GM18870 (cell line): Measurements from ENCODE around the gene PCNT.
"Not testable (repeated sequence)": the region's sequence is repeated elsewhere in the genome, so short reads cannot be mapped to it uniquely, and the experiment has no call there.

Experiments used
- ATAC-seq: cut with Tn5 transposase; IDR thresholded peaks from one replicate; pipeline ENCODE4 v1.9.1; 2021; ENCODE audit warnings: moderate library complexity; ENCODE audit not compliant: unreplicated experiment

Gene PCNT

DNA sequence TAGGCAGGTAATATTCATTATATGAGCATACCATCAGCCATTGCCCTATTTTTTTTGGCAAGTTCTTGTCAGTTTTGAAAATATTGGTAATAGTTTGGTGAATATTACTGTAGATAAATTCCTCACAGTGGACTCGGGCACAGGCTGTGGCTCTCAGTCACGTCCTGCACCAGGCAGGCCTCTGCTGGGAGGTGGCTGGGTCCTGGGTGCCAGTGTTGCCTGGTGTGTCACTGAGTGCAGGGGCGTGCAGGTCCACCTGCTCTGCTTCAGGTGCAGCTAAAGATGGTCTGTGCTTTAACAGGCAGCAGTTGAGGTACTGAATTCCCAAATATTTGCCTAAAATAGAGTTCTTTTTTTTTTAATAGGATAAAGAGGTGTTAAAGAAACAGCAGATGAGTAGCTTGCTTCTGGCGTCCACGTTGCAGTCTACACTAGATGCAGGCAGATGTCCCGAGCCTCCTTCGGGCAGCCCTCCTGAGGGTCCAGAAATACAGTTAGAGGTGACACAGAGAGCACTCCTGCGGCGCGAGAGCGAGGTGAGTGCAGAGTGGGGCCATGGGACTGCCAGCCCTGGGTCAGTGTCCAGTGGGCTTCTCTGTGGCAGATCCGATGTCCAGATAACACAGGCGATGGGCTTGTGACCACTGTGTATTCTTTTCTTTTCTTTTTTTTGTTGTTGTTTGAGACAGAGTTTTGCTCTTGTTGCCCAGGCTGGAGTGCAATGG, 77.4 kb downstream of the PCNT start:
- no peak for ATAC-seq

DNA sequence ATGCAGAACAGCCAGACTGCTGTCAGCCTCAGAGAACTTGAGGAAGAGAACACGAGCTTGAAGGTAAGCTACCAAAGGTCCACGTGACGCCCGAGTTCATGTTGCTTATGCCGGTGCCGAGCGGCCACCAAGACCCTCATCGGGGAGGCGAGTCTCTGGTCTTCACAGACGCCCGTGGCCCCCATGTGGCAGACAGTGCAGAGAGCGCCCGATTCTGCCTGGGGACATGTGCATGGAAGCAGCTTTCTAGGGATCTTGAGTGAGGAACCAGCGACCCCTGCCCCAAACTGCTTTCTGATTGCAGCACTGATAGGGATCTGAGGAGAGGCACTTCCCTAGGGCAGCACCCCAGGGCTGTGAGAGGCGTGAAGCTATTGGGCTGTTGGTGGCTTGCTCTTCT, 78.5 kb downstream of the PCNT start:
- no peak for ATAC-seq

DNA sequence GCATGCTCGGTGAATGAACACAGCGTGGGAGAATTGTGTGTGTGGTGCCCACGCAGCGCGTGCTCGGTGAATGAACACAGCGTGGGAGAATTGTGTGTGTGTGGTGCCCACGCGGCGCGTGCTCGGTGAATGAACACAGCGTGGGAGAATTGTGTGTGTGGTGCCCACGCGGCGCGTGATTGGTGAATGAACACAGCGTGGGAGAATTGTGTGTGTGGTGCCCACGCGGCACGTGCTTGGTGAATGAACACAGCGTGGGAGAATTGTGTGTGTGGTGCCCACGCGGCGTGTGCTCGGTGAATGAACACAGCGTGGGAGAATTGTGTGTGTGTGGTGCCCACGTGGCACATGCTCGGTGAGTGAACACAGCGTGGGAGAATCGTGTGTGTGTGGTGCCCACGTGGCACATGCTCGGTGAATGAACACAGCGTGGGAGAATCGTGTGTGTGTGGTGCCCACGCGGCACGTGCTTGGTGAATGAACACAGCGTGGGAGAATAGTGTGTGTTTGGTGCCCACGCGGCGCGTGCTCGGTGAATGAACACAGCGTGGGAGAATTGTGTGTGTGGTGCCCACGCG, 79.4 kb downstream of the PCNT start:
- not testable (repeated sequence) for ATAC-seq

DNA sequence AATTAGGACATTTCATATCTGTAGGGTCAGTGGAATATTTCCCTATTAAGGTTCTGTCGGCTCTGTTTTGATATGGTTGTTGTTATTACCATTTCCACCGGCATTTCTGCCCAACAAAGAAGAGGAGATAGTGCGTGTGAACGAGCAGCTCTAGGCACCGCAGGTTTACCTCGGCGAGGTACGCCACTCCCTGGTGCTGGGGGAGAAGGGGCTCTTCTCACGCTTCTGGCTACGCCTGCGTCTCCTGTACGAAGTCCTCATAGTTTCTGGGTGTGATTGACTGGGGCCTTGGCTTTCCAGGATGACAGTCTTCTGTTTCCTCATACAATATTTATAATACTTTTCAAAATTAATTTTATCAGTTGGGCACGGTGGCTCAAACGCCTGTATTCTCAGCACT, 80.3 kb downstream of the PCNT start:
- ATAC-seq = no peak

DNA sequence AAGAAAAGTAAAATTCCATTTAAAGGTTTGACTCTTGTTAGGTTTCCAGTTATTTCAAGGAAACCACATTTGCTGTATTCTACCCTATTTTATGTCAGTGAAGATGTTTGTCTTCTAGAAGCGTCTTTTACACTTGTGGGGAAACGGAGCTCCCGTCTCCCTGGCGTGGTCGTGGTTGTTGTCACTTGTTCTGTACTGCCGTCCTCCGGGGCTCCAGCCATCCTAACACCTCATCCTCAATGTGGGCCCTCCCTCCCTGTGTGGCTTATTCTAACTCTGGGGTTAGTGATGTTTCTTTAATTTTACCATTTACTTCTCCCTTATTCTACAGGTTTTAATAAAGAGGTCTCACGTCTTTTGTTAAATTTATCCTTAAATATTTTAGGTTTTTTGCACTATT, 82.0 kb downstream of the PCNT start:
- no peak for ATAC-seq

DNA sequence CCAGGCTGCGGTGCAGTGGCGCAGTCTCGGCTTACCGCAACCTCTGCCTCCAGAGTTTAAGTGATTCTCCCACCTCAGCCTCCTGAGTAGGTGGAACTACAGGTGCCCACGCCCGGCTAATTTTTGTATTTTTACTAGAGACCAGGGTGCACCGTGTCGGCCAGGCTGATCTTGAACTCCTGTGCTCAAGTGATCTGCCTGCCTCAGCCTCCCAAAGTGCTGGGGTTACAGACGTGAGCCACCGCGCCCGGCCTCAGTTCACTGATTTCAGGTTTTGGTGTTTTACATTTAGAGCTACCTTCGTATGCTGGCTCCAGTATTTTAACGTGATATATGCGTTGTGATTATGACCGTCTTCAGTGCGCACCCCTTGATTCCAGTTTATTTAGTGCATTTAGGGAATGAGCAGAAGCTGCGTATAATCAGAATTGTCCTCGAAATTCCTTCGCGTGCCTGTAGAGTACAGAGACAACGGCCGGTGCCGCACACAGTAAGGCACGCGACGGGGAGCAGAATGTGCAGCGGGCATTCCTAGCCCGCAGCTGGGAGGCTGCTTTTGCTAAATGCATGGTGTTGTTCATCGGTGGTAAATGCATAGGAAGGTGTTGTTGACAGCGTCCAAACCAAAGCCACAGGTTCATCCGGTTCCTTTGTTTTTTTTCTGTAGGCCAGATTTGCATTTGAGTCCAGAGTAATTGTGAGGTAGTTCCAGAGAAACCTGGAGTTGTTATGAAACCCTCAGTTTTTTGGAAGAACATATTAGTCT, 85.9 kb downstream of the PCNT start:
- no peak for ATAC-seq

DNA sequence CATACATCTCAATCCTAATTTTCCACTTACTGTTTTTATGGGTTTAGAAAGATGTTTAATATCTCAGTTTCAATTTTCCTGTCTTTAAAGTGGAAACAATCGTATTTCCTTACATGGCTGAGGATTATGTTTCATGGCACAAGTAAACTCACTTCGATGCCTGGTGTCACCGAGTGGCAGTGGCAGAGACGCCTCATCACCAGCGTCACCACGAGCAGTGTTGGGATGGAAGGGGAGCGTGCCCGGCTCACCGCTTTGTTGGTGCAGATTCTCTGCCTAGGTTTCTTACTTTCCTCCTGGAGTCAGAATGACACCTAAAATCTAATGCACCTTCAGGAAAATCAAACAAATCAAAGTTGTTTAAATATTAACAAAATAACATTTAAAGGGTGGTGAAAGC, 86.6 kb downstream of the PCNT start:
- ATAC-seq = no peak

DNA sequence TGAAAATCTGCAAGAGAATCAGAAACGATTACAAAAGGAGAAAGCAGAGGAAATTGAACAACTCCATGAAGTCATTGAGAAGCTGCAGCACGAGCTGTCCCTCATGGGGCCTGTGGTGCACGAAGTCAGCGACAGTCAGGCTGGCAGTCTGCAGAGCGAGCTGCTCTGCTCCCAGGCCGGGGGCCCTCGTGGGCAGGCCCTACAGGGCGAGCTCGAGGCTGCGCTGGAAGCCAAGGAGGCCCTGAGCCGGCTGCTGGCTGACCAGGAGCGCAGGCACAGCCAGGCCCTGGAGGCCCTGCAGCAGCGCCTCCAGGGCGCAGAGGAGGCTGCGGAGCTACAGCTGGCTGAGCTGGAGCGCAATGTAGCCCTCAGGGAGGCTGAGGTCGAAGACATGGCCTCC, 87.3 kb downstream of the PCNT start:
- no peak for ATAC-seq

DNA sequence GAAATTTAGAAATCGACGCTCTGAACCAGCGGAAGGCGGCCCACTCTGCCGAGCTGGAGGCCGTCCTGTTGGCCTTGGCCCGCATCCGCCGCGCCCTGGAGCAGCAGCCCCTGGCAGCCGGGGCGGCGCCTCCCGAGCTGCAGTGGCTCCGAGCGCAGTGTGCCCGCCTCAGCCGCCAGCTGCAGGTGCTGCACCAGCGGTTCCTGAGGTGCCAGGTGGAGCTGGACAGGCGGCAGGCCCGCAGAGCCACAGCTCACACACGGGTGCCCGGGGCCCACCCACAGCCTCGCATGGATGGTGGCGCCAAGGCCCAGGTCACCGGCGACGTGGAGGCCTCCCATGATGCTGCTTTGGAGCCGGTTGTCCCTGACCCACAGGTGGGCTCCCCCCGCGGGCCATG, 87.7 kb downstream of the PCNT start:
- ATAC-seq = no peak

DNA sequence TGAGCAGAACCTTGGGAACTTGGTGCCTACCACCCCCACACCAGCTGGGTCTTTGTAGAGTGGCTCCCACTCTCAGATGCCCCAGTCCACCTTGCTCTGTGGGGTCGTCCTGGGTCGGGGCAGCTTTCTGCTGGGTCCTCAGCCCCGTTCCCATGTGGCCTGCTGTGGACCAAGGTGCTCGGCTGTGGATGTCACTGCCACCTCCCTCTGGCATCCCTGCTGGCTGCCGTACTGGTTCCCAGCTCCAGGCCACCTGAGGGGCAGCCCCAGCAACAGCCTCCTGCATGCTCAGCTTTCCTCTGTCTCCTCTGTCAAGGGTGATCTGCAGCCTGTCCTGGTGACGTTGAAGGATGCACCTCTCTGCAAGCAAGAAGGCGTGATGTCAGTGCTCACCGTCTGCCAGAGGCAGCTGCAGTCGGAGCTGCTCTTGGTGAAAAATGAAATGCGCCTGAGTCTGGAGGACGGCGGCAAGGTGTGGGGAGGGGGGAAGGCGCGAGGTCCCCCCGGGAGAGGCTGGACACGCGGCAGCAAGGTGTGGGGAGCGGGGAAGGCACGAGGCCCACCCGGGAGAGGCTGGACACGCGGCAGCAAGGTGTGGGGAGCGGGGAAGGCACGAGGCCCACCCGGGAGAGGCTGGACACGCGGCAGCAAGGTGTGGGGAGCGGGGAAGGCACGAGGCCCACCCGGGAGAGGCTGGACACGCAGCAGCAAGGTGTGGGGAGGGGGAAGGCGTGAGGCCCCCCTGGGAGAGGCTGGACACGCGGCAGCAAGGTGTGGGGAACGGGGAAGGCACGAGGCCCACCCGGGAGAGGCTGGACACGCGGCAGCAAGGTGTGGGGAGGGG, 88.8 kb downstream of the PCNT start:
- no peak for ATAC-seq

DNA sequence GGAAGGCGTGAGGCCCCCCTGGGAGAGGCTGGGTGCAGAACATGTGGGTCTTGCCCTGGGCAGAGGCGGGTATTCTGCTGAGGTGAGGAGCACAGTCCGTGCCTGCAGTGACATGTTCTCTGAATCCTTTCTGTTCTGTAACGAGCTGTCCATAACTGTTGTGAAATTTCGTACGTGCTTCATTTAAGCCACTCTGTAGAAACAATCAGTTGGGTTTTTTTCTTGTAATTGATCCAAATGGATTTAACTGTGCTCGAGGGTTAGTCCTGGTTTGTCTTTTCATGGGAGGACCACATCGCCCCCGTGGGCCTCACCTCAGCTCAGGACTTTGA, 89.4 kb downstream of the PCNT start:
- ATAC-seq = no peak

DNA sequence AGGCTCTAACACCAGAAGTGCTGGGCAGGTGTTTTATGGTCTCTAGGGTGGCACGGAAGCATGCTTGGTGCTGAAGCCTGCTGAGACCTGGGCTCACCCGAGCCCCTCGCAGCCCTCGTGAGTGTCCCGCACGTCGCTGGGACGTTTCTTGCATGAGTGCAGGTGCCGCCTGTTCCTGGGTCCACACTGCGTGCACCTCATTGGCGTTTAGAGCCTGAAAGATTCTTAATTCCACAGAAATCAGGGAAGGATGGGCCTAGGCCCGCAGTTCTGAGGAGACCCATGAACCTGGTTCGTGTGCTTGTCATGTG, 91.0 kb downstream of the PCNT start:
- ATAC-seq = no peak

DNA sequence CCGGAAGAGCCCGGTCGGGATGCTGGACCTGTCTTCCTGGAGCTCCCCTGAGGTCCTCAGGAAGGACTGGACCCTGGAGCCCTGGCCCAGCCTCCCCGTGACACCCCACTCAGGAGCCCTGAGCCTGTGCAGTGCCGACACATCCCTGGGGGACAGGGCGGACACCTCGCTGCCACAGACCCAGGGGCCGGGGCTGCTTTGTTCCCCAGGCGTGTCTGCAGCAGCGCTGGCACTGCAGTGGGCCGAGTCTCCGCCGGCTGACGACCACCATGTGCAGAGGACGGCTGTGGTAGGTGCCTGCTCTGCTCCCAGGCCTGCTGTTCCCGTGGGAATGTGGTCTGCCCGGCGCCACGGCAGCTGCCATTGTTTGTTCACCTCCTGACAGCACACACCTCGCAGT, 92.6 kb downstream of the PCNT start:
- ATAC-seq = no peak

DNA sequence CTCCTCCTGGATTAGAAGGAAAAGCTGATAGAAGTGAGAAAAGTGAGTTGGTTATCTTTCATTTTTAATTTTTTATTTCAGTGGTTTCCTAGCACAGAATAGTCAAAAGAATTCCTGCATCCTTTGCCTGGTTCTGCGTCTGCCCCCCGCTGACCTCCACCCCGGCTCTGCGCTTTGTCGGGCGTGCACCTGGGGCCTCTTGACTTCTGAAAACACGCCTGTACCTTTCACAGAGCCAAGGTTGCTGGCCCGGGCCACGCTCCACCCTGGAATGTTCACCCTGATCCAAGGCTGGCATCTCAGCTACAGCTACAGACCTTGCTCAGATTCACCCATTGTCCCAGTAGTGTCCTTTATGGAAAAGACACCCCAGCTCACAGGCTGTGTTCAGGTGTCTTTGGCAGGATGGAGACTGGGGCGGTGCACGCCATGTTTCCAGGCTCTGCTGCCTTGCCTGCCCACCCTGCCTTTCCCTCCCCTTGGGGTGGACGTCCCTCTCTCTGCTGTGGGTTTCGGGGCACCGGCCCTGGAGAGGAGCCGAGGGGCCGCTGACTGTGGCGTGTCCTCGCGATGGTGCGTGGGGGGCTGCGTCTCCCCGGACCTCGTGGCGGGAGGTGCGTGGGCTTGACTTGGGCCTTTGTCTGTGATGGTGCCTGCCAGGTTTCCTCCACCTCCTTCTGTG, 94.5 kb downstream of the PCNT start:
- ATAC-seq = no peak

DNA sequence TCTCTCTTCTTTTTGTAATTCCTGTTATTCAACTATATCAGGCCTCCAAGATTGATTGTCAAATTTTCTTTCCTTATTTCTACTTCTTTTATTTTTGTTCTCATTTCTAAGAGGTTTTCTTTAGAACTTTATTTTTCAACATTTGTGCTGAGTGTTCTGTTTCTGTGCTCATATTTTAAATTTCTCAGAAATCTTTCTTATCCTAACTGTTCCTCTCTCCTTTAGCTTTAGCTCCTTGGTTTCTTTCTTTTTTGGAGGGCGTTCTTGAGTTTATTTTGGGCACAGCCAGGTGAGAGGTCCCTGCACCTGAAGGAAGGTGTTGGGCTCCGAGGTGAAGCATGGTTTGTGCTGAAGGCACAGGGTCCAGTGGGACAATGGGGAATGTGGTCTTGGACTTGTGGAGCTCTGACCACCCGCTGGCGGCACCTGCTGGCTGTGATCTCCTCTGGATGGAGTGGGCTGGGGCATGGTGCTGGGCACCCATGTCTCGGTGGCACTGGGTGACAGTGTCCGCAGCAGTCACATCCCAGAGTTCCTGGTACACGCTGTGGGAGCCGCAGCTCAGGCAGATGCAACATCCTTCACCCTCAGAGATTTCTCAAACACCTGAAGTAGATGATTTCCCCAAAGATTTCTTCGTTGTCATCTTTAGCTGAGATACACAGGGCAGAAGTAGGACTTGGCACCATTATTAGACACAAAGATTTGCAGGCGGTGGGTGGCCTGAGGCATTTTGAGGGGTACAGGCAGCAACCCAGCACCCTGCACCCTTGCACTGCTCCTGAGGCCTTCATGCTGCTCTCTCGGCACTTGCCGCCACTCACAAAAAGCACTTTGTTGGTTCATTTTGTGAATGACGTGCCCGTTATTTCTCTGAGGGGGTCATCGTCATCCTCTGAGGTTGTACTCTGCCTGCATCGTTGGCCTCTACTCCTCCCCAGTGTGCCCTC, 96.6 kb downstream of the PCNT start:
- ATAC-seq = no peak

DNA sequence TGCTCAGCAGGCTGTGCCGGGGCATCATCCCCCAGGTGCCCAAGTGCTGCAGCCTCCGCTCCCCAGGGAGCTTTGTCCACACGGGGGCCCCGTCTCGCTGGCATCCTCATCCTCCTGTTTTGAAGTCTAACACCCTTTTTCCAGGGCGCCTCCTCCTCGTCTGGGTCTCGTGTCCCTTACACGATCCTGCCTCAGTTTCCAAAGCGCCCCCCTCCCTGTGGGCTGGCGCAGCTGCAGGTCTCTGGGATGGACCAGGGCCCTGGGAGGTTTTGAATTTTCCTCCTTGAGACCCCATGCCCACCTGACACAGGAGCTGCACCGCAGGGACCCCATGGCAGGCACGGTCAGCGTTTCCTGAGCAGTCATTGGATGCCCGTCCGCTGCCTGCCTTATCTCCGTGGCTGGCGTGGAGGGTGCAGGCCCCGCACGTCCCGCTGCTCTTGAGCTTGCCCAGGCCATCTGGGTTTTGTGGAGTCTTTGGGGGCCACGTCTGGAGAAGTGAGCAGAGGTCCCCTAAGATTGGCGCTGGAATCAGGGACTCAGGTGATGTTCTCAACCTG, 97.3 kb downstream of the PCNT start:
- ATAC-seq = no peak

DNA sequence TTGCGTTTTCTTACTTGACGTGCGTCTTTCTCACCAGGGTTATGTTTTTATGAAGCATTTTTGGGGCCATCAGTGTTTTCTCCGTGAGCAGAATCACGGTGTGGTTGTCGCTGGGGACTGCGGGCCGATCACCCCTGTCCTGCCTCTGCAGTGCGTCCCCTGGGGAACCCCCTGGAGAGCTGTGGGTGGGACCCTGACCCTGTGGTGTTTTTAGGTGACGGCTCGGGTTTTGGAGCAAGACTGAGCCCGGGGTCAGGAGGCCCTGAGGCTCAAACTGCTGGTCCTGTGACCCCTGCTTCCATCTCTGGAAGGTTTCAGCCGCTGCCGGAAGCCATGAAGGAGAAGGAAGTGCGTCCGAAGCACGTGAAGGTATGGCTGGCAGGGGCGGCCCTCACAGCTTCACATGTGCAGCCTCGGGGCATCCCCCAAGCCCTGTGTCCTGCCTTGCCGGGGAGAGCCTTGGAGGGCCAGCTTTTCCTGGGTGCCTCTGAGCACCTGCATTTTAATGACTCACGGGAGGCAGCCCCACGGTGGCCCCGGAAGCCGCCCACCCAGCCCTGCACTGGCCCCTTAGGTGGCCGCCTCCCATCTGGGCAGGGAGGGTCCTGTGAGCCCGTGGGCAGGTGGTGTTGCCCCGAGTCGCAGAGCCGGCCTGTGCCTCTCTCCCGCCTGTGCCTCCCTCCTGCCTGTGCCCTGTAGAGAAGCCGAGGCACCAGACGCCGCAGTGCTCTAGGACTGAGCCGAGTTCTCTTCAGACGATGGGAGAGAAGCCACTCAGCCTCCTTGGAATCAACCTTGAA, 98.0 kb downstream of the PCNT start:
- no peak for ATAC-seq

DNA sequence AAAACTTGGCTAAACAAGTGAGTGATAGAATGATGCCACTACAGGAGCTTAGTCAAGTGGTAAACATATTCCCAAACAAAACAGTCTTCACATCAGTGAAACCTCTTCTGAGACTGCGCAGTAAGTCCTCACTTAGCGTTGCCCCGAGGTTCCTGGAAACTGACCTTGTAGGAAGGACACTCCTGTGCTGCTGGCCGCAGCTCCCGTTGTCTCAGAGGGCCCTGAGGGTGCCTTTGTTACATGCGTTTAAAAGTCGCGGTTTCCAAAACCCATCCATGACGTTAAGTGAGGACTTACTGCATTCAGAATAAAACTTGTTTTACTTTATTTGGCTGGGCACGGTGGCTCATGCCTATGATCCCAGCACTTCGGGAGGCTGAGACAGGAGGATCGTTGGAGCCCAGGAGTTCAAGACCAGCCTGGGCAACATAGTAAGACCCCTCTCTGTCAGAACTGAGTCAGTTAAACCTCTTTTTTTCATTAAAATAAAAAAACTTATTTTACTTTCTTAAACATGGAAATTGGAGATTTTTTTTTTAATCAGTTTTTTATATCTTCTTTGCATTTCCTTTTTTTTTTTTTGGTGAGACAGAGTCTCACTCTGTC, 98.8 kb downstream of the PCNT start:
- no peak for ATAC-seq
